GM12873 (cell line): ENCODE data around the gene PRKAR1B.

ENCODE experiments used
- TF ChIP-seq, protein P1 (sequence below): IDR thresholded peaks from 2 replicates; pipeline ENCODE4 v1.5.1; 2012; ENCODE audit warnings: low read depth, mild to moderate bottlenecking, moderate library complexity, low read length, control low read depth; ENCODE audit not compliant: insufficient read depth; ENCODE audit errors: missing control alignments

PRKAR1B gene

GRCh38 chr7:653829-654764 lies 73.0 kb downstream of the PRKAR1B start:
- TF ChIP-seq, protein P1, sequence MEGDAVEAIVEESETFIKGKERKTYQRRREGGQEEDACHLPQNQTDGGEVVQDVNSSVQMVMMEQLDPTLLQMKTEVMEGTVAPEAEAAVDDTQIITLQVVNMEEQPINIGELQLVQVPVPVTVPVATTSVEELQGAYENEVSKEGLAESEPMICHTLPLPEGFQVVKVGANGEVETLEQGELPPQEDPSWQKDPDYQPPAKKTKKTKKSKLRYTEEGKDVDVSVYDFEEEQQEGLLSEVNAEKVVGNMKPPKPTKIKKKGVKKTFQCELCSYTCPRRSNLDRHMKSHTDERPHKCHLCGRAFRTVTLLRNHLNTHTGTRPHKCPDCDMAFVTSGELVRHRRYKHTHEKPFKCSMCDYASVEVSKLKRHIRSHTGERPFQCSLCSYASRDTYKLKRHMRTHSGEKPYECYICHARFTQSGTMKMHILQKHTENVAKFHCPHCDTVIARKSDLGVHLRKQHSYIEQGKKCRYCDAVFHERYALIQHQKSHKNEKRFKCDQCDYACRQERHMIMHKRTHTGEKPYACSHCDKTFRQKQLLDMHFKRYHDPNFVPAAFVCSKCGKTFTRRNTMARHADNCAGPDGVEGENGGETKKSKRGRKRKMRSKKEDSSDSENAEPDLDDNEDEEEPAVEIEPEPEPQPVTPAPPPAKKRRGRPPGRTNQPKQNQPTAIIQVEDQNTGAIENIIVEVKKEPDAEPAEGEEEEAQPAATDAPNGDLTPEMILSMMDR, result no peak

DNA sequence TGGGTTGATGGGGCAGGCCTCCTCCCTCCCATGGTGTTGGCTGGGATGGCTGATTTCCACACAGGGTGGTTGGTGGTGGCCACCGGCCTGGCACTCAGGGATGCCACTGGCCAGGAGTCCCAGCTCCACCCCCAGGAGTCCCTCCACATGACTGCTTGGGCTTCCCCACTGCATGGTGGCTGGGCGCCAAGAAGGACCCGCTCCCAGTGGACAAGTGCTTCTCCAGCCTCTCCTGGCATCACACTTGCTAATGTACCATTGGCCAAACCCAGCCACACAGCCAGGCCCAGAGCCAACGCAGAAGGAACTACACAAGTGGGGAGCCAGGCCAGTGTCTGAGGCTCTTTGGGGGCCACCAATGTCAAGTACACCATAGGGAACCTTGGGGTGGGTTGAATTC lies 74.2 kb downstream of the PRKAR1B start:
- TF ChIP-seq, protein P1, result no peak

DNA sequence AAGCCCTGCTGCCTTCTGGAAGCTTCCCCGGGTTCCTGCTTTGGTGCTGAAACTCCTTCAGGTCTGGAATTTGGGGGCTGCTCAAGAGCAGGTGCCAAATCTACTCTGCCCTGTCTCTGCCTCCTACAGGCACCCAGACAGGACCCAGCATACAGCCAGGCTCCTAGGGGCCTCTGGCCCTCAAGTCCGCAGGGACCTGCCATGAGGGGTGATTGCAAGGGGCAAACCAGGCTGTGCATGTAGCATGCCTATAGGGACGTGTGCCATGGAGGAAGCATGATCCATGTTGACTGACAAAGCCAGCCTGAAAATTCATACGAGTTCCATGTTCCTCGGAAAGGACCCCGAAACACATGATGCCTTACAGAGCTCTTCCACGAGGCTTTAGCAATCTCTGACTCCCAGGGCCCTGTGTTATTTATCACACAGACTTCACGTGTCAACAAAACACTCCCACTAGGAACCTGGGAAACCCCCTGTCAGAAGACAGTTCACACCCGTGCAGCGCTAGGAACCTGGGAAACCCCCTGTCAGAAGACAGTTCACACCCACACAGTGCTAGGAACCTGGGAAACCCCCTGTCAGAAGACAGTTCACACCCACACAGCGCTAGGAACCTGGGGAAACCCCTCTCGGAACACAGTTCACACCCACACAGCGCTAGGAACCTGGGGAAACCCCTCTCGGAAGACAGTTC lies 75.9 kb downstream of the PRKAR1B start:
- TF ChIP-seq, protein P1, result no peak

- TF ChIP-seq, protein P1, result no peak
Measured at GRCh38 chr7:650339-651031, 76.6 kb downstream of the PRKAR1B start.

GRCh38 chr7:646951-647350 lies 80.1 kb downstream of the PRKAR1B start:
- TF ChIP-seq, protein P1, result no peak

GRCh38 chr7:646487-646886 lies 80.6 kb downstream of the PRKAR1B start:
- TF ChIP-seq, protein P1, result no peak

- TF ChIP-seq, protein P1, result no peak
Measured at GRCh38 chr7:645606-646005, 81.5 kb downstream of the PRKAR1B start.
